ENCODE measurements around the gene THSD8. TPM values are rescaled to one million over a fixed set of nuclear protein-coding genes. Genes with fewer than 3 reads are reported as not detected.

Gene THSD8
- total RNA-seq, 1 donor from 2014 or later: not detected

Small RNA genes lying within 50 kb of the gene (microRNA-seq; reads per million reads assigned to microRNA genes)
- gene MIR5684 (ENCODE audit: borderline number of aligned reads, borderline replicate concordance) (not detected), gene MIR6794 (ENCODE audit: borderline number of aligned reads, borderline replicate concordance) (not detected)

Small RNA genes lying within 50 kb of the gene (small RNA-seq; reads per million reads assigned to genes)
- gene MIR5684 (not detected), gene MIR6794 (not detected)

Other genes with a start within 250 kb of the THSD8 start
- 4.9 TPM for gene ZNF490, start 191.3 kb upstream of the THSD8 start, total RNA-seq
- gene ZNF791, start 191.1 kb upstream of the THSD8 start, total RNA-seq: 17.9 TPM
- gene MAN2B1, start 135.3 kb upstream of the THSD8 start, total RNA-seq: 49.1 TPM
- 8.3 TPM for gene WDR83, start 135.3 kb upstream of the THSD8 start, total RNA-seq
- gene DHPS, start 120.2 kb upstream of the THSD8 start, total RNA-seq: 119 TPM
- gene GNG14, start 114.1 kb upstream of the THSD8 start, total RNA-seq: not detected
- gene FBXW9, start 105.4 kb upstream of the THSD8 start, total RNA-seq: 5.6 TPM
- 85.7 TPM for gene TNPO2, start 78.1 kb upstream of the THSD8 start, total RNA-seq
- 227 TPM for gene TRIR, start 67.4 kb upstream of the THSD8 start, total RNA-seq
- gene GET3, start 64.6 kb upstream of the THSD8 start, total RNA-seq: 59.9 TPM
- 1.2 TPM for gene BEST2, start 50.3 kb upstream of the THSD8 start, total RNA-seq
- 65.6 TPM for gene HOOK2, start 26.5 kb upstream of the THSD8 start, total RNA-seq
- gene JUNB, start 10.6 kb upstream of the THSD8 start, total RNA-seq: 1,161 TPM
- 190 TPM for gene PRDX2, start 269 bp upstream of the THSD8 start, total RNA-seq
- gene RNASEH2A, start 4.5 kb downstream of the THSD8 start, total RNA-seq: 10.8 TPM
- gene RTBDN, start 32.5 kb downstream of the THSD8 start, total RNA-seq: 8.8 TPM
- gene MAST1, start 36.4 kb downstream of the THSD8 start, total RNA-seq: 1.2 TPM
- 23.6 TPM for gene DNASE2, start 79.4 kb downstream of the THSD8 start, total RNA-seq
- not detected for gene KLF1, start 85.1 kb downstream of the THSD8 start, total RNA-seq
- 23.6 TPM for gene GCDH, start 89.1 kb downstream of the THSD8 start, total RNA-seq
- not detected for gene SYCE2, start 117.2 kb downstream of the THSD8 start, total RNA-seq
- gene FARSA, start 131.6 kb downstream of the THSD8 start, total RNA-seq: 44.2 TPM
- 303 TPM for gene CALR, start 136.5 kb downstream of the THSD8 start, total RNA-seq
- gene RAD23A, start 143.8 kb downstream of the THSD8 start, total RNA-seq: 85.9 TPM
- 80.3 TPM for gene GADD45GIP1, start 155.2 kb downstream of the THSD8 start, total RNA-seq
- gene DAND5, start 167.5 kb downstream of the THSD8 start, total RNA-seq: not detected
- 81.8 TPM for gene NFIX, start 193.4 kb downstream of the THSD8 start, total RNA-seq

Data from vagina (tissue), 2 donors.